Measurements from ENCODE around the gene AGRP.
"Not testable (repeated sequence)": the region's sequence is repeated elsewhere in the genome, so short reads cannot be mapped to it uniquely, and the experiment has no call there.

Gene AGRP

GRCh38 chr16:67483150-67483549 is at the start of gene AGRP:
AGRP (minus strand) TSS chr16:67483547; CDS start chr16:67483398, 149 bp downstream.
- in situ Hi-C loops (cut with MboI; ENCODE audit: low sequenced_read_pairs) = no loop called here

- in situ Hi-C loops (cut with MboI; ENCODE audit: low sequenced_read_pairs) = no loop called here
Observed at GRCh38 chr16:67531247-67531646, 47.9 kb upstream of the AGRP start.

GRCh38 chr16:67530013-67530939 is 46.9 kb upstream of the AGRP start:
- in situ Hi-C loops (cut with MboI; ENCODE audit: low sequenced_read_pairs) = no loop called here

GRCh38 chr16:67529582-67530012 is 46.2 kb upstream of the AGRP start:
- in situ Hi-C loops (cut with MboI; ENCODE audit: low sequenced_read_pairs) = no loop called here

GRCh38 chr16:67528870-67529581 is 45.7 kb upstream of the AGRP start:
- in situ Hi-C loops (cut with MboI; ENCODE audit: low sequenced_read_pairs) = no loop called here

- in situ Hi-C loops (cut with MboI; ENCODE audit: low sequenced_read_pairs) = no loop called here
Observed at GRCh38 chr16:67528222-67528869, 45.0 kb upstream of the AGRP start, which contains the start of gene RIPOR1. RIPOR1 (plus strand) TSS chr16:67528829; CDS start chr16:67538447, 9,618 bp downstream.

GRCh38 chr16:67526149-67526791 is 42.9 kb upstream of the AGRP start:
- in situ Hi-C loops (cut with MboI; ENCODE audit: low sequenced_read_pairs) = no loop called here

GRCh38 chr16:67525176-67525860 is 42.0 kb upstream of the AGRP start:
- in situ Hi-C loops (cut with MboI; ENCODE audit: low sequenced_read_pairs) = no loop called here

- in situ Hi-C loops (cut with MboI; ENCODE audit: low sequenced_read_pairs) = no loop called here
Observed at GRCh38 chr16:67521095-67521804, 37.9 kb upstream of the AGRP start.

- in situ Hi-C loops (cut with MboI; ENCODE audit: low sequenced_read_pairs) = no loop called here
Observed at GRCh38 chr16:67519242-67519641, 35.9 kb upstream of the AGRP start.

GRCh38 chr16:67518676-67519075 is 35.3 kb upstream of the AGRP start:
- in situ Hi-C loops (cut with MboI; ENCODE audit: low sequenced_read_pairs) = no loop called here

- in situ Hi-C loops (cut with MboI; ENCODE audit: low sequenced_read_pairs) = no loop called here
Observed at GRCh38 chr16:67517661-67518423, 34.5 kb upstream of the AGRP start.

GRCh38 chr16:67517155-67517445 is 33.8 kb upstream of the AGRP start:
- in situ Hi-C loops (cut with MboI; ENCODE audit: low sequenced_read_pairs) = no loop called here

- in situ Hi-C loops (cut with MboI; ENCODE audit: low sequenced_read_pairs) = no loop called here
Observed at GRCh38 chr16:67516296-67517154, 33.2 kb upstream of the AGRP start.

GRCh38 chr16:67514382-67514828 is 31.1 kb upstream of the AGRP start:
- in situ Hi-C loops (cut with MboI; ENCODE audit: low sequenced_read_pairs) = no loop called here

- in situ Hi-C loops (cut with MboI; ENCODE audit: low sequenced_read_pairs) = not testable (repeated sequence)
Observed at GRCh38 chr16:67513892-67514291, 30.5 kb upstream of the AGRP start.

- in situ Hi-C loops (cut with MboI; ENCODE audit: low sequenced_read_pairs) = no loop called here
Observed at GRCh38 chr16:67509016-67509415, 25.7 kb upstream of the AGRP start.

GRCh38 chr16:67506468-67506867 is 23.1 kb upstream of the AGRP start:
- in situ Hi-C loops (cut with MboI; ENCODE audit: low sequenced_read_pairs) = no loop called here

Measured in HL-60/S4 (cell line).